Sigmoid colon (tissue), 7 donors: Measurements from ENCODE around the gene DCAF4. TPM values are rescaled to one million over a fixed set of nuclear protein-coding genes. Genes with fewer than 3 reads are reported as not detected.

Experiments used
- DNase-seq: peaks from one replicate; pipeline ENCODE4 v3.0.0-alpha.2; 2019
- H3K27ac ChIP-seq, 4 donors: fragments of 200-600 bp; sonication (generic); one replicate each; pipeline ENCODE4 v1.5.1; 2016 to 2019; ENCODE audit warnings: mild to moderate bottlenecking in 1 of 4
- H3K27me3 ChIP-seq, 3 donors: fragments of 200-600 bp; sonication (generic); one replicate each; pipeline ENCODE4 v1.5.1; 2019; ENCODE audit warnings: mild to moderate bottlenecking in 1 of 3
- H3K36me3 ChIP-seq, 4 donors: fragments of 200-600 bp; sonication (generic); one replicate each; pipeline ENCODE4 v1.5.1; 2016 to 2019
- H3K4me1 ChIP-seq, 4 donors: fragments of 200-600 bp; sonication (generic); one replicate each; pipeline ENCODE4 v1.5.1; 2017 to 2019
- H3K4me3 ChIP-seq, 4 donors: fragments of 200-600 bp; sonication (generic); one replicate each; pipeline ENCODE4 v1.5.1; 2017 to 2019; ENCODE audit warnings: mild to moderate bottlenecking in 2 of 4, moderate library complexity in 1 of 4
- H3K9me3 ChIP-seq, 4 donors: fragments of 200-600 bp in 3 of 4; sonication (generic) in 3 of 4; one replicate each; pipeline versions ENCODE4 v1.5.1 to v1.6.1; 2013 to 2019
- CTCF ChIP-seq, 4 experiments: fragments of 450-650 bp in 3 of 4; fragments of 200-600 bp in 1 of 4; IDR thresholded peaks; one replicate each; pipeline ENCODE4 v1.5.1; 2016 to 2019; ENCODE audit warnings: antibody characterized with exemption in 4 of 4, mild to moderate bottlenecking in 3 of 4, moderate library complexity in 2 of 4
- EP300 ChIP-seq, 4 donors: sonication (generic); formaldehyde crosslinking; IDR thresholded peaks; one replicate each; pipeline ENCODE4 v1.6.1; 2017; ENCODE audit warnings: antibody characterized with exemption in 4 of 4
- POLR2A ChIP-seq, 2 donors: fragments of 450-650 bp; IDR thresholded peaks; one replicate each; pipeline ENCODE4 v1.6.1; 2016; ENCODE audit warnings: antibody characterized with exemption in 2 of 2, mild to moderate bottlenecking in 2 of 2, moderate library complexity in 2 of 2
- POLR2AphosphoS5 ChIP-seq, 4 donors: sonication (generic); formaldehyde crosslinking; IDR thresholded peaks; one replicate each; pipeline ENCODE4 v1.6.1; 2017; ENCODE audit warnings: antibody characterized with exemption in 4 of 4
- WGBS, 2 donors: extraction: QIAGEN DNeasy Blood & Tissue Kit; methylation state at CpG; one replicate each; pipeline ENCODE4 v1.1.7; 2013; 5-methylcytosine and 5-hydroxymethylcytosine counted together
- intact Hi-C: fragments of 100-400 bp; cut with DNase I; formaldehyde crosslinking; loops from one replicate; pipeline ENCODE4 v1.15.1; 2023
- polyA plus RNA-seq, 3 donors: library from polyadenylated mRNA; stranded (reverse); fragments of 200-250 nt; gene quantifications; one replicate each; pipeline ENCODE4 v1.2.3, GENCODE V29; 2013
- total RNA-seq, 4 donors: library from RNA; depleted of rRNA; stranded (reverse); fragments of >200 nt; gene quantifications; one replicate each; pipeline ENCODE4 v1.1.0, GENCODE V29; 2016
- donor health status: healthy with polysubstance abuse.
- donor health status: Bipolar disorder and iron deficiency.
- donor health status: healthy.

Gene DCAF4
- total and polyA plus RNA-seq, 7 donors: 5.8 to 20.9 (median 13.2) TPM

GRCh38 chr14:72962829-72963312 is 36.6 kb downstream of the DCAF4 start:
- Histone ChIP-seq H3K27ac (no peak overlapping the region), H3K9me3 (no peaks in the 10 kb centered on the region), H3K36me3 (peaks cover 0 to 27% (median 2%) of the 10 kb centered on the region in 4 donors), H3K4me1 (no peaks in the 10 kb centered on the region), H3K27me3 (no peaks in the 10 kb centered on the region), H3K4me3 (no peak overlapping the region)
- 37 to 73% methylated on average over 6 of the region's 6 CpGs for WGBS, 2 donors
- no peak for DNase-seq
- TF ChIP-seq EP300 (IDR thresholded peaks at IDR 0.05) (no peak), CTCF (IDR thresholded peaks at IDR 0.05) (no peak), POLR2AphosphoS5 (IDR thresholded peaks at IDR 0.05) (no peak), POLR2A (IDR thresholded peaks at IDR 0.05) (no peak)
- intact Hi-C loops: no loop called here

GRCh38 chr14:72965249-72965648 is 39.0 kb downstream of the DCAF4 start:
- Histone ChIP-seq H3K4me1 (no peaks in the 10 kb centered on the region), H3K27ac (no peak overlapping the region), H3K9me3 (no peaks in the 10 kb centered on the region), H3K27me3 (no peaks in the 10 kb centered on the region), H3K4me3 (no peak overlapping the region), H3K36me3 (peaks cover 0 to 27% (median 10%) of the 10 kb centered on the region in 4 donors)
- TF ChIP-seq POLR2A (IDR thresholded peaks at IDR 0.05) (no peak), CTCF (IDR thresholded peaks at IDR 0.05) (no peak), POLR2AphosphoS5 (IDR thresholded peaks at IDR 0.05) (no peak), EP300 (IDR thresholded peaks at IDR 0.05) (no peak)
- 88 to 91% methylated on average over 6 of the region's 6 CpGs for WGBS, 2 donors
- no peak for DNase-seq
- intact Hi-C loops: no loop called here

GRCh38 chr14:72966038-72966437 is 39.8 kb downstream of the DCAF4 start:
- H3K4me1 ChIP-seq: no peaks in the 10 kb centered on the region
- TF ChIP-seq CTCF (IDR thresholded peaks at IDR 0.05) (no peak), POLR2AphosphoS5 (IDR thresholded peaks at IDR 0.05) (no peak), POLR2A (IDR thresholded peaks at IDR 0.05) (no peak), EP300 (IDR thresholded peaks at IDR 0.05) (no peak)
- WGBS, 2 donors: 95 to 96% methylated on average over 6 of the region's 6 CpGs
- peaks cover 0 to 32% (median 18%) of the 10 kb centered on the region in 4 donors for H3K36me3 ChIP-seq
- DNase-seq: no peak
- no peak overlapping the region for H3K4me3 ChIP-seq
- H3K27me3 ChIP-seq: no peaks in the 10 kb centered on the region
- no peaks in the 10 kb centered on the region for H3K9me3 ChIP-seq
- intact Hi-C loops: no loop called here
- no peak overlapping the region for H3K27ac ChIP-seq

GRCh38 chr14:72968316-72968715 is 42.1 kb downstream of the DCAF4 start:
- 95 to 98% methylated on average over 5 of the region's 5 CpGs for WGBS, 2 donors
- Histone ChIP-seq H3K27me3 (no peaks in the 10 kb centered on the region), H3K9me3 (no peaks in the 10 kb centered on the region), H3K36me3 (peaks cover 5 to 50% (median 36%) of the 10 kb centered on the region in 4 donors), H3K4me3 (no peak overlapping the region), H3K27ac (no peak overlapping the region), H3K4me1 (no peaks in the 10 kb centered on the region)
- DNase-seq: no peak
- intact Hi-C loops: no loop called here
- TF ChIP-seq CTCF (IDR thresholded peaks at IDR 0.05): no peak
- no peak for TF ChIP-seq EP300 (IDR thresholded peaks at IDR 0.05)
- no peak for TF ChIP-seq POLR2A (IDR thresholded peaks at IDR 0.05)
- TF ChIP-seq POLR2AphosphoS5 (IDR thresholded peaks at IDR 0.05): no peak

GRCh38 chr14:72970058-72970630 is 43.9 kb downstream of the DCAF4 start:
- DNase-seq: no peak
- WGBS, 2 donors: 92 to 94% methylated on average over 17 of the region's 17 CpGs
- H3K27me3 ChIP-seq: no peaks in the 10 kb centered on the region
- H3K4me1 ChIP-seq: no peaks in the 10 kb centered on the region
- TF ChIP-seq POLR2A (IDR thresholded peaks at IDR 0.05): no peak
- no peak for TF ChIP-seq POLR2AphosphoS5 (IDR thresholded peaks at IDR 0.05)
- no peak for TF ChIP-seq CTCF (IDR thresholded peaks at IDR 0.05)
- TF ChIP-seq EP300 (IDR thresholded peaks at IDR 0.05): no peak
- intact Hi-C loops: no loop called here
- no peak overlapping the region for H3K4me3 ChIP-seq
- H3K9me3 ChIP-seq: no peaks in the 10 kb centered on the region
- no peak overlapping the region for H3K27ac ChIP-seq
- H3K36me3 ChIP-seq: peaks cover 19 to 68% (median 54%) of the 10 kb centered on the region in 4 donors
